CD4-positive, alpha-beta T cell (primary cell): ENCODE results near the gene RAPGEF6. TPM values are rescaled to one million over a fixed set of nuclear protein-coding genes. Genes with fewer than 3 reads are reported as not detected.

Experiments used
- ATAC-seq: fragments of 200-7000 bp; cut with Tn5 transposase; one replicate; pipeline ENCODE4 v1.10.0; 2022; ENCODE audit warnings: mild to moderate bottlenecking; ENCODE audit not compliant: poor library complexity
- CTCF ChIA-PET: fragments of 350-600 bp; sonication (Branson Sonifier 250); formaldehyde crosslinking; loops from one replicate; lab custom pipeline; 2021; ENCODE audit warnings: antibody characterized with exemption, inconsistent platforms; lab: Charles Lee
- POLR2A ChIA-PET: fragments of 350-600 bp; sonication (Branson Sonifier 250); formaldehyde crosslinking; loops from one replicate; lab custom pipeline; 2021; ENCODE audit warnings: antibody characterized with exemption, inconsistent platforms; lab: Charles Lee
- DNase-seq, 14 experiments: peaks; one replicate each; pipeline ENCODE4 v3.0.0-alpha.2; 2013 to 2020; ENCODE audit warnings: mixed read lengths in 2 of 14
- H3K27ac ChIP-seq, 2 donors: one replicate each; pipeline versions ENCODE4 v1.5.1 to v1.7.0; 2013; ENCODE audit warnings: low read length in 2 of 2, low read depth in 1 of 2, mild to moderate bottlenecking in 1 of 2
- H3K27me3 ChIP-seq, 2 experiments: 1 replicate in 1 of 2; 2 replicates in 1 of 2; pipeline versions ENCODE4 v1.6.1 to v1.7.0; 2013; ENCODE audit warnings: low read length in 2 of 2, control low read depth in 1 of 2, mild to moderate bottlenecking in 1 of 2, moderate library complexity in 1 of 2; ENCODE audit not compliant: insufficient read depth in 2 of 2, control insufficient read depth in 1 of 2
- H3K36me3 ChIP-seq: one replicate; pipeline ENCODE4 v1.6.1; 2013; ENCODE audit warnings: low read length, control low read depth; ENCODE audit not compliant: insufficient read depth
- H3K4me1 ChIP-seq: one replicate; pipeline ENCODE4 v1.6.1; 2013; ENCODE audit warnings: low read length, control low read depth; ENCODE audit not compliant: insufficient read depth
- H3K4me3 ChIP-seq: one replicate; pipeline ENCODE4 v1.5.1; 2013; ENCODE audit warnings: mild to moderate bottlenecking, low read length, moderate library complexity
- H3K9me3 ChIP-seq, 2 experiments: 1 replicate in 1 of 2; 2 replicates in 1 of 2; pipeline versions ENCODE4 v1.6.1 to v1.7.0; 2013; ENCODE audit warnings: low read length in 2 of 2, mild to moderate bottlenecking in 2 of 2, control low read depth in 1 of 2, moderate library complexity in 1 of 2; ENCODE audit not compliant: control insufficient read depth in 1 of 2, insufficient read depth in 1 of 2
- H3K27ac Mint-ChIP-seq: one replicate; pipeline ENCODE4 v1.8.0; 2020; ENCODE audit warnings: mixed read lengths
- H3K27me3 Mint-ChIP-seq: one replicate; pipeline ENCODE4 v1.8.0; 2021; ENCODE audit warnings: mixed read lengths
- H3K36me3 Mint-ChIP-seq: one replicate; pipeline ENCODE4 v1.8.0; 2021; ENCODE audit warnings: low read depth, mixed read lengths
- H3K4me1 Mint-ChIP-seq: one replicate; pipeline ENCODE4 v1.8.0; 2021; ENCODE audit warnings: low read depth, mixed read lengths
- H3K4me3 Mint-ChIP-seq: one replicate; pipeline ENCODE4 v1.8.0; 2020; ENCODE audit warnings: mild to moderate bottlenecking, mixed read lengths
- H3K9me3 Mint-ChIP-seq: one replicate; pipeline ENCODE4 v1.8.0; 2020; ENCODE audit warnings: mixed read lengths
- intact Hi-C, 2 experiments: fragments of 100-400 bp; cut with DNase I in 1 of 2; cut with micrococcal nuclease in 1 of 2; formaldehyde crosslinking; loops; one replicate each; pipeline versions ENCODE4 v1.15.1 to v1.9.0; 2023 to 2025; cut with DNase I, micrococcal nuclease
- total RNA-seq, 174 experiments: library from RNA in 2 of 174; stranded (reverse) in 2 of 174; gene quantifications; one replicate each; pipeline ENCODE4 v1.2.3 and lab custom pipeline; 2021 to 2026
- TF ChIP-seq, protein P1 (sequence below): fragments of 200-600 bp; IDR thresholded peaks from one replicate; pipeline ENCODE4 v1.8.0; 2022; ENCODE audit warnings: antibody characterized with exemption, mild to moderate bottlenecking

The RAPGEF6 gene
- total RNA-seq, 2 experiments from 2014 or later, result 83.3 to 91.4 TPM

DNA sequence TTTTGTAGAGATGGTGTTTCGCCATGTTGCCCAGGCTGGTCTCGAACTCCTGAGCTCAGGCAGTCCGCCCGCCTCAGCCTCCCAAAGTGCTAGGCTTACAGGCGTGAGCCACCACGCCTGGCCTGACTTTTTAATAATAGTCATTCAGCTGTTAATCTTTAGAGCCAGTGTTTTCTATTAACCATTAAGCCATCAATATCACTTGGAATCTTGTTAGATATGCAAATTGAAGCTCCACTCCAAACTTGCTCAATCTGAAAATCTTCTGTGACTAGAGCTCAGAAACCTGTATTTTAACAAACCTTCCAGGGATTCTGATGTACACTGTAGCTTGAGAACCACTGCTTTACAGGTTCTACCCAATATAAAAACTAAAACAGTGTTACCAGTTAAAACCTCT, 257.7 kb downstream of the RAPGEF6 start:
- intact Hi-C loops, result loop anchor here in 1 of 2 experiments (5.0 kb wide), 1 partner anchor 35 kb away; no protein-coding TSS in a partner anchor
- Mint-ChIP-seq H3K9me3 (peaks cover 3% of the 10 kb centered on the region), H3K4me3 (no peak overlapping the region), H3K27ac (peak overlapping the region; percentile 97), H3K27me3 (no peaks in the 10 kb centered on the region), H3K4me1 (peaks cover 92% of the 10 kb centered on the region), H3K36me3 (peaks cover 46% of the 10 kb centered on the region)
- H3K9me3 ChIP-seq, result no peaks in the 10 kb centered on the region
- ATAC-seq (no peak), DNase-seq (no peak)
- H3K27ac ChIP-seq, result peak overlapping the region; percentile 97 to 99
- ChIA-PET POLR2A (interaction anchor here (1.1 to 15.0 kb wide), 9 partner anchors 8 to 109 kb away, joined by 3 to 395 read pairs (median 14); partner anchors contain the start of gene CDC42SE2), CTCF (interaction anchor here (1.1 to 2.1 kb wide), 5 partner anchors 12 to 113 kb away, joined by 3 to 6 read pairs (median 3); no protein-coding TSS in a partner anchor)
- TF ChIP-seq, protein P1, sequence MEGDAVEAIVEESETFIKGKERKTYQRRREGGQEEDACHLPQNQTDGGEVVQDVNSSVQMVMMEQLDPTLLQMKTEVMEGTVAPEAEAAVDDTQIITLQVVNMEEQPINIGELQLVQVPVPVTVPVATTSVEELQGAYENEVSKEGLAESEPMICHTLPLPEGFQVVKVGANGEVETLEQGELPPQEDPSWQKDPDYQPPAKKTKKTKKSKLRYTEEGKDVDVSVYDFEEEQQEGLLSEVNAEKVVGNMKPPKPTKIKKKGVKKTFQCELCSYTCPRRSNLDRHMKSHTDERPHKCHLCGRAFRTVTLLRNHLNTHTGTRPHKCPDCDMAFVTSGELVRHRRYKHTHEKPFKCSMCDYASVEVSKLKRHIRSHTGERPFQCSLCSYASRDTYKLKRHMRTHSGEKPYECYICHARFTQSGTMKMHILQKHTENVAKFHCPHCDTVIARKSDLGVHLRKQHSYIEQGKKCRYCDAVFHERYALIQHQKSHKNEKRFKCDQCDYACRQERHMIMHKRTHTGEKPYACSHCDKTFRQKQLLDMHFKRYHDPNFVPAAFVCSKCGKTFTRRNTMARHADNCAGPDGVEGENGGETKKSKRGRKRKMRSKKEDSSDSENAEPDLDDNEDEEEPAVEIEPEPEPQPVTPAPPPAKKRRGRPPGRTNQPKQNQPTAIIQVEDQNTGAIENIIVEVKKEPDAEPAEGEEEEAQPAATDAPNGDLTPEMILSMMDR, result no peak
- peaks cover 9% of the 10 kb centered on the region for H3K36me3 ChIP-seq
- H3K4me3 ChIP-seq, result no peak overlapping the region
- no peaks in the 10 kb centered on the region for H3K27me3 ChIP-seq
- H3K4me1 ChIP-seq, result peaks cover 63% of the 10 kb centered on the region

DNA sequence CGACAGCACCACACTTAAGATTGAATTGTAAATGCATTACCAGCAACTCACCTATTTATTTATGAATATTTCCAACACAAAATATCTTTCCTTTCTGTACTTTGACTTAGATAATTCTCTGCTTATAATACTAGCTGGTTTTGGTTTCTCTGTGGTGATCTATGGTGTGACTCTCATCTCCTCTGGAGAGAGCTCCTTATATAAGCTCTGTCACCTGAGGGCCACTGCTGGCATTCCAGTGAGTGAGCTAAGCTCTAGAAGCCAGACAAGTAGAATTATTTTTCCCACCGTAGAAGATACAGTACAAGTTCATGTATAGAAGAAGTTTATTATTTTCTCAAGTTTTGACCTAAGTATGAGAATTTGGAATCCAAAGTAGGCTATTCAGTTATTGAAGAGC, 259.7 kb downstream of the RAPGEF6 start:
- TF ChIP-seq, protein P1, result no peak
- H3K4me3 ChIP-seq, result no peak overlapping the region
- H3K36me3 ChIP-seq, result peaks cover 11% of the 10 kb centered on the region
- ChIA-PET POLR2A (interaction anchor here (0.6 to 15.0 kb wide), 10 partner anchors 9 to 220 kb away, joined by 3 to 395 read pairs (median 5); partner anchors contain the start of gene CDC42SE2), CTCF (no interaction called here)
- no peaks in the 10 kb centered on the region for H3K27me3 ChIP-seq
- ATAC-seq (no peak), DNase-seq (peak in 3 of 14 experiments; percentile 57 to 73 (median 63))
- Mint-ChIP-seq H3K4me3 (peak overlapping the region; percentile 52), H3K27me3 (no peaks in the 10 kb centered on the region), H3K27ac (peak overlapping the region; percentile 97), H3K9me3 (no peaks in the 10 kb centered on the region), H3K36me3 (peaks cover 49% of the 10 kb centered on the region), H3K4me1 (peaks cover 92% of the 10 kb centered on the region)
- H3K27ac ChIP-seq, result peak overlapping the region; percentile 55 to 56
- peaks cover 49% of the 10 kb centered on the region for H3K4me1 ChIP-seq
- H3K9me3 ChIP-seq, result no peaks in the 10 kb centered on the region
- intact Hi-C loops, result loop anchor here in 1 of 2 experiments (2.0 to 5.0 kb wide), 2 partner anchors 17 to 33 kb away; no protein-coding TSS in a partner anchor

Other genes with a start within 250 kb of the RAPGEF6 start
- 10 to 100 TPM; 34.5 to 34.7 TPM for gene FNIP1, start 161.8 kb upstream of the RAPGEF6 start, total RNA-seq